GM12878 (cell line): ENCODE results near the gene PCSK5. TPM values are rescaled to one million over a fixed set of nuclear protein-coding genes. Genes with fewer than 3 reads are reported as not detected.

Experiments used
- ATAC-seq: fragments of 200-7000 bp; cut with Tn5 transposase; 3 replicates; pipeline ENCODE4 v1.9.1; 2020; ENCODE audit warnings: mild to moderate bottlenecking, moderate library complexity
- BruUV-seq: library from RNA; stranded (reverse); fragments of 400-500 nt; replicated peaks from 2 replicates; lab custom pipeline; 2021; lab: Mats Ljungman, UMichigan
- CTCF ChIA-PET: fragments of 300-600 bp; sonication (Branson Sonifier 250); formaldehyde crosslinking; extraction: SDS; loops from one replicate; lab custom pipeline; 2021; ENCODE audit warnings: inconsistent platforms; lab: Yijun Ruan, JAX
- POLR2A ChIA-PET: fragments of 350-600 bp; formaldehyde crosslinking; extraction: SDS; loops from one replicate; lab custom pipeline; 2021; ENCODE audit warnings: inconsistent platforms; lab: Charles Lee
- RAD21 ChIA-PET: fragments of 300-600 bp; sonication (Branson Sonifier 250); formaldehyde crosslinking; loops from one replicate; lab custom pipeline; 2023; ENCODE audit warnings: antibody characterized with exemption; ENCODE audit not compliant: unreplicated experiment; lab: Charles Lee
- SMC1A ChIA-PET: fragments of 300-600 bp; sonication (Branson Sonifier 250); formaldehyde crosslinking; loops from one replicate; lab custom pipeline; 2023; ENCODE audit not compliant: unreplicated experiment, uncharacterized antibody; lab: Charles Lee
- DNase-seq: peaks from one replicate; pipeline ENCODE4 v3.0.0-alpha.2; 2011; ENCODE audit warnings: low read depth, low spot score
- FAIRE-seq: peaks from 3 replicates; lab custom pipeline; 2011; peaks lifted over from hg19 to GRCh38; lab: Jason Lieb, UNC
- H2AFZ ChIP-seq: 2 replicates; pipeline ENCODE4 v1.6.0; 2011; ENCODE audit warnings: low read depth, low read length, control low read depth; ENCODE audit not compliant: control insufficient read depth
- H3K27ac ChIP-seq: 2 replicates; pipeline ENCODE4 v1.5.1; 2011; ENCODE audit warnings: control low read depth; ENCODE audit not compliant: control insufficient read depth, insufficient read depth
- H3K27me3 ChIP-seq, 2 experiments: replicated peaks in 1 of 2; 2 replicates each; pipeline versions ENCODE4 v1.6.0 to v1.6.1; 2011; ENCODE audit warnings: low read length in 1 of 2; ENCODE audit not compliant: control insufficient read depth in 2 of 2, insufficient read depth in 2 of 2
- H3K36me3 ChIP-seq, 2 experiments: 2 replicates each; pipeline ENCODE4 v1.5.1; 2011; ENCODE audit warnings: low read length in 1 of 2; ENCODE audit not compliant: control insufficient read depth in 2 of 2, insufficient read depth in 2 of 2
- H3K4me1 ChIP-seq: 2 replicates; pipeline ENCODE4 v1.6.1; 2011; ENCODE audit warnings: mild to moderate bottlenecking, low read length, moderate library complexity, mixed read lengths; ENCODE audit not compliant: control insufficient read depth, insufficient read depth
- H3K4me2 ChIP-seq: 2 replicates; pipeline ENCODE4 v1.6.0; 2011; ENCODE audit warnings: control low read depth; ENCODE audit not compliant: control insufficient read depth, insufficient read depth
- H3K4me3 ChIP-seq: fragments of 200-600 bp; sonication (generic); 2 replicates; pipeline ENCODE4 v1.5.1; 2016
- H3K79me2 ChIP-seq: 2 replicates; pipeline ENCODE4 v1.6.0; 2011; ENCODE audit warnings: low read length; ENCODE audit not compliant: control insufficient read depth, insufficient read depth
- H3K9ac ChIP-seq: 2 replicates; pipeline ENCODE4 v1.8.0; 2011; ENCODE audit warnings: low read length, control low read depth, mixed read lengths; ENCODE audit not compliant: control insufficient read depth, insufficient read depth
- H3K9me3 ChIP-seq: replicated peaks from 3 replicates; pipeline ENCODE4 v1.5.1; 2011; ENCODE audit warnings: mild to moderate bottlenecking, low read length; ENCODE audit not compliant: control insufficient read depth, insufficient read depth
- H4K20me1 ChIP-seq: 2 replicates; pipeline ENCODE4 v1.6.0; 2011; ENCODE audit not compliant: control insufficient read depth, insufficient read depth
- ASH2L ChIP-seq: fragments of 300-600, 200-600 bp; sonication (generic); IDR thresholded peaks from 2 replicates; pipeline ENCODE4 v1.6.1; 2017; ENCODE audit warnings: low read depth, mild to moderate bottlenecking, borderline replicate concordance
- CBFB ChIP-seq: IDR thresholded peaks from 2 replicates; pipeline ENCODE4 v1.6.1; 2016; ENCODE audit warnings: antibody characterized with exemption, low read depth
- CEBPZ ChIP-seq: fragments of 150-350 bp; IDR thresholded peaks from 2 replicates; pipeline ENCODE4 v1.6.1; 2016; ENCODE audit warnings: low read depth, low read length
- EED ChIP-seq: sonication (generic); IDR thresholded peaks from 2 replicates; pipeline ENCODE4 v1.6.1; 2016; ENCODE audit warnings: antibody characterized with exemption, low read depth
- NFIC ChIP-seq: IDR thresholded peaks from 2 replicates; pipeline ENCODE4 v1.6.1; 2012; ENCODE audit warnings: low read depth, mild to moderate bottlenecking, inconsistent platforms, low read length, moderate library complexity
- NFYB ChIP-seq: IDR thresholded peaks from 2 replicates; pipeline ENCODE4 v1.6.1; 2011; ENCODE audit warnings: low read depth, mild to moderate bottlenecking, low read length, improper control_type of control experiment, moderate library complexity; ENCODE audit not compliant: insufficient read depth
- POLR2AphosphoS5 ChIP-seq: IDR thresholded peaks from 2 replicates; pipeline ENCODE4 v1.6.1; 2011; ENCODE audit warnings: mild to moderate bottlenecking, low read length, inconsistent platforms
- RUNX3 ChIP-seq: IDR thresholded peaks from 2 replicates; pipeline ENCODE4 v1.6.1; 2012; ENCODE audit warnings: low read length, inconsistent platforms
- SMAD1 ChIP-seq: fragments of 450-650 bp; IDR thresholded peaks from 2 replicates; pipeline ENCODE4 v1.6.1; 2018; ENCODE audit warnings: mild to moderate bottlenecking, low read depth; ENCODE audit not compliant: partially characterized antibody
- STAT1 ChIP-seq: fragments of 450-650 bp; conservative IDR thresholded peaks from 2 replicates; pipeline ENCODE4 v1.6.1; 2014; ENCODE audit warnings: antibody characterized with exemption, mild to moderate bottlenecking
- ZBED1 ChIP-seq: IDR thresholded peaks from 2 replicates; pipeline ENCODE4 v1.6.1; 2016; ENCODE audit warnings: borderline replicate concordance
- ZNF592 ChIP-seq: fragments of 450-650 bp; IDR thresholded peaks from 2 replicates; pipeline ENCODE4 v1.6.1; 2017; ENCODE audit warnings: mild to moderate bottlenecking, moderate library complexity
- ZNF687 ChIP-seq: fragments of 450-650 bp; IDR thresholded peaks from 2 replicates; pipeline ENCODE4 v1.6.1; 2017; ENCODE audit warnings: mild to moderate bottlenecking, moderate library complexity
- WGBS: methylation state at CpG from one replicate; pipeline ENCODE4 v1.1.6; 2016; ENCODE audit warnings: low lambda C conversion rate; ENCODE audit not compliant: insufficient replicate concordance, insufficient coverage; ENCODE audit errors: missing lambda C conversion rate; 5-methylcytosine and 5-hydroxymethylcytosine counted together
- in situ Hi-C: fragments of 300-500 bp; cut with MboI; formaldehyde crosslinking; loops from 9 replicates; pipeline ENCODE4 v1.14.3; 2018; ENCODE audit warnings: mixed read lengths
- intact Hi-C: fragments of 100-400 bp; cut with micrococcal nuclease; formaldehyde crosslinking; loops from one replicate; pipeline ENCODE4 v1.14.2; 2022; ENCODE audit not compliant: unreplicated experiment
- polyA plus RNA-seq, 11 experiments: library from polyadenylated mRNA; depleted of rRNA in 4 of 11; unstranded in 6 of 11; stranded (reverse) in 5 of 11; fragments of >200 nt; fragmentation: Nextera tagmentation in 4 of 11; fragmentation: Illumina TruSeq in 1 of 11; extraction: Ambion mirVana in 4 of 11; extraction: Trizol in 1 of 11; gene quantifications; 1 replicate in 1 of 11; 2 replicates in 10 of 11; pipeline versions ENCODE4 v1.2.1 to v1.2.3, GENCODE V29; 2011 to 2016; ENCODE audit warnings: inconsistent platforms in 2 of 11, missing spikeins in 2 of 11, low read depth in 1 of 11
- total RNA-seq, 4 experiments: library from RNA; depleted of rRNA in 3 of 4; stranded (reverse); fragments of >200 nt in 3 of 4; fragmentation: Illumina TruSeq in 1 of 4; extraction: Trizol in 1 of 4; gene quantifications; 2 replicates each; pipeline versions ENCODE4 v1.2.1 to v1.2.3, GENCODE V29; 2013 to 2021

The PCSK5 gene
- total and polyA plus RNA-seq, 10 of the 15 experiments (the other 5 are each of a cell fraction or from before 2014, with no cell fraction given) = 0.01 to 0.13 (median 0.04) TPM; not detected in 3

- CTCF ChIA-PET = interaction anchor here (0.6 to 3.6 kb wide), 2 partner anchors 10 to 413 kb away, joined by 3 to 28 read pairs; no protein-coding TSS in a partner anchor
- Histone ChIP-seq H3K79me2 (no peaks in the 10 kb centered on the region), H3K4me1 (no peaks in the 10 kb centered on the region; the same call in 1 of the 2 replicates), H3K9me3 (no peaks in the 10 kb centered on the region; the same call in 2 of the 3 replicates), H3K9ac (no peak overlapping the region), H2AFZ (no peak overlapping the region), H4K20me1 (no peaks in the 10 kb centered on the region), H3K4me2 (no peak overlapping the region), H3K36me3 (no peaks in the 10 kb centered on the region), H3K4me3 (no peak overlapping the region), H3K27ac (no peak overlapping the region), H3K27me3 (no peaks in the 10 kb centered on the region; a peak in 1 of 4 replicates)
- RAD21 ChIA-PET = no interaction called here
- no peak for ATAC-seq
- FAIRE-seq = no peak
- POLR2A ChIA-PET = no interaction called here
- intact Hi-C loops (loop anchor here (10.0 kb wide), 1 partner anchor 1096 kb away; no protein-coding TSS in a partner anchor), in situ Hi-C loops (no loop called here)
- no peak for DNase-seq
- WGBS = 17% methylated on average over 2 of the region's 2 CpGs
- BruUV-seq = no TSS peak
- SMC1A ChIA-PET = interaction anchor here (1.7 kb wide), 1 partner anchor 11 kb away, joined by 5 read pairs; no protein-coding TSS in a partner anchor
- no peak for TF ChIP-seq NFYB
- no peak for TF ChIP-seq NFIC
- TF ChIP-seq ZNF687 = no peak
- TF ChIP-seq CEBPZ = no peak
- no peak for TF ChIP-seq POLR2AphosphoS5
- no peak for TF ChIP-seq CBFB
- TF ChIP-seq RUNX3 = no peak
- no peak for TF ChIP-seq STAT1
- no peak for TF ChIP-seq ZNF592
- no peak for TF ChIP-seq EED
- TF ChIP-seq ZBED1 = no peak
- no peak for TF ChIP-seq ASH2L
- no peak for TF ChIP-seq SMAD1
Measured at GRCh38 chr9:76290555-76290954, 400.1 kb downstream of the PCSK5 start.
